NCI-H2227 (cell line): Measurements from ENCODE around the gene CRISPLD2.
A peak's percentile ranks its signal among the peaks of the same experiment; 100 is the strongest.

ENCODE experiments used
- DNase-seq: peaks from one replicate; lab custom pipeline; 2025; ENCODE audit not compliant: unreplicated experiment; lab: John Stamatoyannopoulos, UW

CRISPLD2 gene

GRCh38 chr16:84948851-84949610, 129.2 kb downstream of the CRISPLD2 start:
- no peak for DNase-seq

- no peak for DNase-seq
These were observed 130.1 kb downstream of the CRISPLD2 start for GRCh38 chr16:84949772-84950436.

DNA sequence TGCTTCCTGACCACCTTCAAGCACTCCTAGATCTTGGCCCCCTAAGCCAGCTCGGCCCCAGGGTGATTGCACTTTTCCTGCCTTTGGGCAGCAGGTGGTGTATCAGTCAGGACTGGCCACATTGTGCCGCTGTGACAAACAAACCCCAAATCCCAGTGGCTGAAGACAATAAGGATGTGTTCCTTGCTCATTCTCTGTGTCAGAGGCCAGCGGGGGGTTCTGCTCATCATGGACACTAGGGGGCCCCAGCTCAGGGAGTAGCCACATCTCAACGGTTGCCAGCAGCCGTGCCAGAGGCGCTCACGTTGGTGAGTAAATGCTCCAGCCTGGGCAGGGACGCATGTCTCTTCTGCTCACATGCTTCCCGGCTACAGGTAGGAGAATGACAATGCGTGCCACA, 131.1 kb downstream of the CRISPLD2 start:
- no peak for DNase-seq

GRCh38 chr16:84952335-84953189, 132.8 kb downstream of the CRISPLD2 start:
- peak; percentile 67 for DNase-seq

GRCh38 chr16:84953190-84953746, 133.5 kb downstream of the CRISPLD2 start:
- no peak for DNase-seq

- DNase-seq, result no peak
These were observed 135.6 kb downstream of the CRISPLD2 start for GRCh38 chr16:84955427-84955826.

DNA sequence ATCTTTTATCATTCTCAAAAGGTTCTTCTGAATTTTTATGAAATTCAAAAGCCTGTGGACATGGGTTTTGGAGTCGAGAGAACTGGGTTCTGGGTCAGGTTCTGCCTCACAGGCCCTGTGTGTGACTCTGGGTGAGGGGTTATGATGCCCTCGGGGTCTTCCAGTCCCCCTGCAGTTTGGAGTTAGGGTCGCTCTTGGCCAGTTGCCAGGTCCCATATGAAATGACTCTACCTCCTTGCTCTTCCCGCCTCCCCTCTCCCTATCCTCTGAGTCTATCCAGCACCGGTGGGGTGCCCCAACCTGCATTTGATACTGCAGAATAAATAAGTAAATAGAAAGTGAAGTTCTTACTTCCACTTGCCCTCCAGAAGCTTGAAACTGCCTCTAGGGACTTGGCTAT, 137.4 kb downstream of the CRISPLD2 start:
- DNase-seq, result no peak

DNA sequence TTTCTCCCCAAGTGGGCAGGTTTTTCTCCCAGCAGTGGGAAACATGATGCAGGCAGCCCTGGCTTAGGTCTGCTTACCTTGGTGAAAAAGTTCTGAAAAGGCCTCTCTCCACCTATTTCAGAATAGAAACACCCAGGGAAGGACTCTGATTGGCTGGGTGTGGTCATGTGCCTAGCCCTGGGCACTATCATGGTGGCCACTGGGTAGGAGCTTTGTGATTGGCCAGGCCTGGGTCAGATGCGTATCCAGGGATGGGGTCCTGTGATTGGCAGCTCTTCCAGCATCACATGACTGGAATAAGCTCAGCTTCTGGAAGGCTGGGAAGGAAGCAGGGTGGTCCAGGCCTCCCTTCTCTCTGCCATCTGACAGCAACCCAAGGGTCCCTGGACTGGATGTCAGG, 138.0 kb downstream of the CRISPLD2 start:
- no peak for DNase-seq
